Measurements from ENCODE around the gene SDC3. TPM values are rescaled to one million over a fixed set of nuclear protein-coding genes. Genes with fewer than 3 reads are reported as not detected.
"Not testable (repeated sequence)": the region's sequence is repeated elsewhere in the genome, so short reads cannot be mapped to it uniquely, and the experiment has no call there.

The SDC3 gene
- total RNA-seq, 1 donor from 2014 or later, result 51.3 TPM

GRCh38 chr1:30870656-30871055, 37.9 kb downstream of the SDC3 start:
- Mint-ChIP-seq H3K27ac (ENCODE audit: unreplicated experiment) (no peak overlapping the region), H3K36me3 (ENCODE audit: low read depth, unreplicated experiment) (peaks cover 36% of the 10 kb centered on the region), H3K27me3 (ENCODE audit: unreplicated experiment) (peaks cover 11% of the 10 kb centered on the region), H3K4me3 (ENCODE audit: unreplicated experiment) (no peak overlapping the region), H3K4me1 (ENCODE audit: unreplicated experiment) (peaks cover 17% of the 10 kb centered on the region), H3K9me3 (ENCODE audit: unreplicated experiment) (peaks cover 11% of the 10 kb centered on the region)
- DNase-seq (ENCODE audit: low spot score), result no peak
- TF ChIP-seq CTCF (IDR thresholded peaks at IDR 0.05; ENCODE audit: unreplicated experiment), result no peak

- H3K9me3 Mint-ChIP-seq (ENCODE audit: unreplicated experiment), result peaks cover 11% of the 10 kb centered on the region
- H3K27ac Mint-ChIP-seq (ENCODE audit: unreplicated experiment), result no peak overlapping the region
- H3K36me3 Mint-ChIP-seq (ENCODE audit: low read depth, unreplicated experiment), result peaks cover 33% of the 10 kb centered on the region
- no peak for DNase-seq (ENCODE audit: low spot score)
- H3K4me3 Mint-ChIP-seq (ENCODE audit: unreplicated experiment), result no peak overlapping the region
- no peak for TF ChIP-seq CTCF (IDR thresholded peaks at IDR 0.05; ENCODE audit: unreplicated experiment)
- H3K27me3 Mint-ChIP-seq (ENCODE audit: unreplicated experiment), result peaks cover 9% of the 10 kb centered on the region
- peaks cover 15% of the 10 kb centered on the region for H3K4me1 Mint-ChIP-seq (ENCODE audit: unreplicated experiment)
These were observed 38.5 kb downstream of the SDC3 start for GRCh38 chr1:30870035-30870434.

- Mint-ChIP-seq H3K4me3 (ENCODE audit: unreplicated experiment) (no peak overlapping the region), H3K4me1 (ENCODE audit: unreplicated experiment) (peaks cover 15% of the 10 kb centered on the region), H3K27me3 (ENCODE audit: unreplicated experiment) (peaks cover 9% of the 10 kb centered on the region), H3K27ac (ENCODE audit: unreplicated experiment) (no peak overlapping the region), H3K9me3 (ENCODE audit: unreplicated experiment) (peaks cover 11% of the 10 kb centered on the region), H3K36me3 (ENCODE audit: low read depth, unreplicated experiment) (peaks cover 24% of the 10 kb centered on the region)
- no peak for DNase-seq (ENCODE audit: low spot score)
- no peak for TF ChIP-seq CTCF (IDR thresholded peaks at IDR 0.05; ENCODE audit: unreplicated experiment)
These were observed 39.6 kb downstream of the SDC3 start for GRCh38 chr1:30868833-30869435.

GRCh38 chr1:30868057-30868456, 40.5 kb downstream of the SDC3 start:
- not testable (repeated sequence) for H3K27me3 Mint-ChIP-seq (ENCODE audit: unreplicated experiment); H3K9me3 Mint-ChIP-seq (ENCODE audit: unreplicated experiment); H3K4me3 Mint-ChIP-seq (ENCODE audit: unreplicated experiment); H3K27ac Mint-ChIP-seq (ENCODE audit: unreplicated experiment); DNase-seq (ENCODE audit: low spot score)
- H3K36me3 Mint-ChIP-seq (ENCODE audit: low read depth, unreplicated experiment), result peaks cover 15% of the 10 kb centered on the region
- peaks cover 15% of the 10 kb centered on the region for H3K4me1 Mint-ChIP-seq (ENCODE audit: unreplicated experiment)

- no peak overlapping the region for H3K4me3 Mint-ChIP-seq (ENCODE audit: unreplicated experiment)
- H3K27me3 Mint-ChIP-seq (ENCODE audit: unreplicated experiment), result peaks cover 3% of the 10 kb centered on the region
- no peak overlapping the region for H3K27ac Mint-ChIP-seq (ENCODE audit: unreplicated experiment)
- H3K36me3 Mint-ChIP-seq (ENCODE audit: low read depth, unreplicated experiment), result peaks cover 12% of the 10 kb centered on the region
- H3K9me3 Mint-ChIP-seq (ENCODE audit: unreplicated experiment), result peaks cover 6% of the 10 kb centered on the region
- peaks cover 15% of the 10 kb centered on the region for H3K4me1 Mint-ChIP-seq (ENCODE audit: unreplicated experiment)
- no peak for TF ChIP-seq CTCF (IDR thresholded peaks at IDR 0.05; ENCODE audit: unreplicated experiment)
- no peak for DNase-seq (ENCODE audit: low spot score)
These were observed 41.0 kb downstream of the SDC3 start for GRCh38 chr1:30867537-30867936.
